Activated CD8-positive, alpha-beta memory T cell treated with anti-CD3 and anti-CD28 coated beads for 48 hours (primary cell): ENCODE data around the gene GARIN6.
"Not testable (repeated sequence)": the region's sequence is repeated elsewhere in the genome, so short reads cannot be mapped to it uniquely, and the experiment has no call there.

Experiments used
- DNase-seq, 3 experiments: peaks; one replicate each; pipeline ENCODE4 v3.0.0-alpha.2; 2020; ENCODE audit warnings: low read depth in 2 of 3, low spot score in 2 of 3

Gene GARIN6

GRCh38 chr12:99647453-99647852, at the start of gene GARIN6:
Gene GARIN6, plus strand, starts transcription at chr12:99647753. Its CDS starts 422 bp downstream, at chr12:99648175.
- no peak for DNase-seq

DNA sequence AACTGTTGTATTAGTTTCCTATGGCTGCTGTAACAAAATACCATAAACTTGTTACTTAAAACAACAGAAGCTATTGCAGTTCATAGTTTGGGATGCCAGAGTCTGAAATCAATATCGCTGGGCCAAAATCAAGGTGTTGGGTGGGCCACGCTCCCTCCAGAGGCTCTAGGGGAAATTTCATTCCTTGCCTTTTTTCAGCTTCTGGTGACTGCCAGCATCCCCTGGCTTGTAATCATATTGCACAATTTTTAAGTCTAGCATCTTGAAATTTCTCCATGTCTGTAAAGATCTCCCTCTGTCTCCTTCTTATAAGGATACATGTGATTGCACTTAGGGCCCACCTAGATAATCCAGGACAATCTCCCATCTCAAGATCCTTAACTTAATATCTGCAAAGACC, 48.8 kb upstream of the GARIN6 start:
- DNase-seq, result no peak

GRCh38 chr12:99600388-99600787, 47.2 kb upstream of the GARIN6 start:
- DNase-seq, result no peak

DNA sequence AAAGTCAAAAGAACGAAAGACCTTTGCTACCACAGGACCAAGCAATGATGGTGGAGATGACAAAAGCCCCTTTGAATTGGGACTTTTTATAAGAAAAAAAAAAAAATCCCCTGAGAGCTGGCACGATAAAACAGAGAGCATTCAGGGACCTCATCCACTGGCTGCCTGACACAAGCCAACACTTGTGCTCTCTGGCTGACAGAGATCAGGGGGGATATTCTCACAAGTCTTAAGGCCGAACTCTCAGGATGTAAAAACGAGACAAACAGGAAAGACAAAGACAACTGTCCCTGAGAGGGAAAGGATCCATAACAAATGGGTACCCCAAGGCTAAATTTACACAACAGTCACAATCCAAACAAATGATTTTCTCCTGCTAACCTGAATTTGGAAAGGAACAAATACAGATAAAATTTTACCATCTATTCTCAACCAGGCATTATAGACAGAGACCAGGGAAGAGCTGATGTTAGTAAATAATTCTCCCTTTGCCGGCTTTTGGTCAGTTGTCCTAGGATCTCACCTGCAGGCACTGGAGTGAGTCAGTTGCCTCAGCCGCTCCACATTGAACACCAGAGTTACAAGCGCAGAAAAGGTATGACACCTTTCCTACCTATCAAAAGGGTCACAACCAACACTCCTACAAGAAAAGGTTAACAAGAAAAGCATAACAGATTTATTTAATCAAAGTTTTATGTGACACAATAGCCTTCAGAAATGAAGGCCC, 37.9 kb upstream of the GARIN6 start:
- DNase-seq, result no peak

- no peak for DNase-seq
Measured at GRCh38 chr12:99611117-99611516, 36.4 kb upstream of the GARIN6 start.

DNA sequence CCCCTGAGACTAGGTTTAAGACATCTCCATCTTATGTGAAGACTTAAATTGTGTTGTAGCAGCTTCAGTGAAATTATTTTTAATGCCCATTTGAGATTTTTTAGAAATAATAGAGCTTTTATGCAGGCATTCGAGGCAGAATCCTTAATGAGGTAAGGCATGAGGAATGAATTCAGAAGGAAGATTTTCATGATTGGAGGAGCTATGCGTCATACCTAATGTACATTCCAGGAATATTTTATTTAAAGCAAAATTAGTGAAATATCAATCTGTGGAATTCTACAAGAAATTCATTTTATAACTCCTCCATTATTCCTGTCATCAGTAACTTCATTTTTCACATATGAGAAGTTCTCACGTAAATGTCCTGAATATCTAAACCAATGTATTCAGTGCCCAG, 36.0 kb upstream of the GARIN6 start:
- DNase-seq, result no peak

GRCh38 chr12:99618657-99619056, 28.9 kb upstream of the GARIN6 start:
- no peak for DNase-seq

- no peak for DNase-seq
Measured at GRCh38 chr12:99619389-99620158, 28.0 kb upstream of the GARIN6 start.

DNA sequence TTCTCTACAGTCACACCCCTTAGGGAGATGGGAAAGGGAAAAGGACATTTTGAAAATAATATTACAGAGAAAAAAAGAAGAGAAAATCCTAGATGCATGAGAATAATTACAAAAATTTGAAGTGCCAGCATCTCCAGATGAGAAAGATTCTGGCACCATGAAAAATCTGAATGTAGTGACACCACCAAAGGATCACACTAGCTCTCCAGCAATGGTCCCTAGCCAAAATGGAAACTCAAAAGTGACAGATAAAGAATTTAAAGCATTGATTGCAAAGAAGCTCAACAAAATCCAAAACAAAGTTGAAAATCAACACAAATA, 27.4 kb upstream of the GARIN6 start:
- no peak for DNase-seq

DNA sequence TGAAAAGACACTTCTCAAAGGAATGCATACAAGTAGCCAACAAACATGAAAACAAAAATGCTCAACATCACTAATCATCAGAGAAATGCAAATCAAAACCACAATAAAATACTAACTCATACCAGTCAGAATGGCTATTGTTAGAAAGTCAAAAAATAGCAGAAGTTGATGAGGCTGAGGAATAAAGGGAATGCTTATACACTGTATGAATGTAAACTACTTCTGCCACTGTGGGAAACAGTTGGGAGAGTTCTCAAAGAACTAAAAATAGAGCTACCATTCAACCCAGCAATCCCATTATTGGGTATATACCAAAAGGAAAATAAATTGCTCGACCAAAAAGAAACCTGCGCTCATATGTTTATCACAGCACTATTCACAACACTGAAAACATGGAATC, 23.0 kb upstream of the GARIN6 start:
- DNase-seq, result not testable (repeated sequence)

DNA sequence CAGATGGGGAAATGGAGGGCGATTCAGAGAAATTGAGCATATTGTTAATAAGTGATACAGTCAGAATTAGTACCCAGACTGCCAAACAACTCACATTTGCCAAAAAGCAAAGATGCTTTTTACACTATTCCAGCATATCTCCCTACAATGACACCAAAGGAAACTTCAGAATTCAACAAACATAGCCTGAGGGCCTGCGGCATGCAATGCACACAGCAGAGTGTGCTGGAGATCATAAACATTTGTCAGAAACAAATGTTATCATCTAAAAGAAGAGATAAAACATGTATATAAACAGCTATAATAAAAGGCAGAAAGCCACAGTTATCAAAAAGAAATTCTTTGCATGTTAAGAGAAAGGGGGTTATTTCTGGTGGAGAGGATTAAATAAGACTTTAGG, 20.1 kb upstream of the GARIN6 start:
- no peak for DNase-seq

DNA sequence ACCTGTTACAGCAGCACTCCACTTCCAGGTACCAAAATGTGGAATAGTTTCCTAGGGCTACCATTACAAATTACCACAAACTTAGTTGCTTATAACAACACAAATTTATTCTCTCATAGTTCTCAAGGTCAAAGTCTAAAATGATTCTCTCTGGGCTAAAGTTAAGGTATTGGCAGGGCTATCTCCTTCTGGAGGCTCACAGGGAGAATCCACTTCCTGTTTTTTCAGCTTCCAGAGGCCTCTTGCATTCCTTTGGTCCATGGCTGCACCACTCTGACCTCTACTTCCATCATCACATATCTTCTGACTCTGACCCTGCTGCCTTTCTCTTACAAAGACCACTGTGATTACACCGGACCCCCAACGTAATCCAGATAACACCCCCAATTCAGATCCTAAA, 2.9 kb upstream of the GARIN6 start:
- no peak for DNase-seq

DNA sequence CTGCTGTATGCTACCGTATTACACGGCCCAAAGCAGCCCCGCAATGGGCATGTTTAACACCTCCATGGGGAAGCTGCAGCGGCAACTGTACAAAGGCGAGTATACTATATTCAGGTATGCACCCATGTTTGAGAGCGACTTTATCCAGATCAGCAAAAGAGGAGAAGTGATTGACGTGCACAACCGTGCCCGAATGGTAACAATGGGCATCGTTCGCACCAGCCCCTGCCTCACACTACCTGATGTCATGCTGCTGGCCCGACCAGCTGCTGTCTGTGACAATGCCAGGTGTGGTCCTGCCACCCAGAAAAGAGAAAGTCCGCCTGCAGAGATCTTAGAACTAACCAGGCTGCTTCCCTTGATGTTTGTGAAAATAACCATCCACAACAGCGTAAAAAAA, 630 bp downstream of the GARIN6 start:
- DNase-seq, result no peak

- DNase-seq, result no peak
Measured at GRCh38 chr12:99649551-99649950, 2.0 kb downstream of the GARIN6 start.

DNA sequence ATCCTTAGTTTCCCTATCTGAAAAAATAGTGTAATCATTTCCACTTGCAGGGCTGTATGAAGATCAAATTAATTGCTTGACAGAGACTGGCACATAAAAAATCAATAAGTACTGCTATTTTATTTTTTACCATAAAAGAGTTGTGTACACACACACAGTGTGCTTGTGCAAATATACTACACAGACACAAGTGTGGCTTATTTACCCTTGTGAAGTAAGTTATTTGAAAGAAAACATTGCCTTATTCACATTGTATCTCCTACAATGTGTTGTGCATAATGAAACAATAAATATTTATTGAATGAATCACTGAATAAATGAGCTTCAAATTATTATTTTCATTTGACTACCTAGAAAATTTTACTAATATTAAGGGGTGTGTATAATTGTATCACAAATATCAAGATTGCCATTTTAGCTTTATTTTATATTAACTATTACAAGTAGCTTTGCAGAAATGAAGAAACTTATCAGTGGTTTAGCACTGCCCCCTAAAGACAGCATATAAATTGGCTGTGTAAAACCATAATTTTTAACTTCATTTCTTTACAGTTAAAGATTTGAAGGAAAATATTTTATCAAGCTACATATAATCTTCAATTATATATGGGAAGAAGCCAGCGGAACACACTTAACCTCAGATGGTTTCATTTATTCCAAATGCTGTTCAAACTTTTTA, 11.3 kb downstream of the GARIN6 start:
- DNase-seq, result no peak

DNA sequence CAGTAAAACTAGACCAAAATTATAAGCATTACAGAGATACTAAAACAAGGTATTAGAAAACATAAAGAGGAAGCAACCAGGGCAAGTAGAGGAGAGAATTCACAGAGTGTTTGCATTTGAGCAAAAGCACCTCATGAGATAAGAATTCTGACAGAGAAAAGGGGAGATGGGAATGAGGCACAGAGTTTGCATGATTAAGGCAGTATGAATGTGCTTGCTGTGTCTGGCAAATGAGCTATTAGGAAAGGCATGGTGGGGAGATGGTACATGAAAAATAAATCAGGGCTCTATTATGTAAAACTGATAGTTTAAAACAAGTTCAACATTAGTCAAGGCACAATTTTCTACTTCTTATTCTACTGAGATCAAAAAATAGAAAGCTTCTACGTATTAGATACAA, 23.1 kb downstream of the GARIN6 start:
- no peak for DNase-seq

- no peak for DNase-seq
Measured at GRCh38 chr12:99680276-99680675, 32.7 kb downstream of the GARIN6 start.

- DNase-seq, result no peak
Measured at GRCh38 chr12:99686142-99686541, 38.6 kb downstream of the GARIN6 start.

DNA sequence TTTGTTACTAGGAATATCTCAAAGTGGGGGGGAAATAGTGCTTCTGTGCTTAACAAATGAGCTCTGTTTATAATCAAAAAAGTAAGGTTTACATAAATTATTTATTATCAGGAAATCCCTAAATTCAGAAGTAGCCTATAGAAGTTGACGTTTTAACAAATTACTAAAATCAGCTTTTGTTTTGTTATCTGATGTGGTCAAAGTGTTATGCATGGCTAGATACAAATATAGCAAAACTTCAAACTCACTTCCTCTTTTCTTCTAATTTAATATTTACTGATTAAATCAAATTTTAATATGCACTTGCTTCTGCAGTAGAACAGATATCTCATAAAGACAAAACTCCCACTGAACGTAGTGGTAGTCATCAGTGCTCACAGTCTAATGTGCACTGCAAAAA, 47.5 kb downstream of the GARIN6 start:
- no peak for DNase-seq
